ENCODE results near the gene PDSS2. TPM values are rescaled to one million over a fixed set of nuclear protein-coding genes. Genes with fewer than 3 reads are reported as not detected.

The PDSS2 gene
- total and polyA plus RNA-seq, 2 donors (not counting 1 experiment from before 2014, with no cell fraction given) = 16.9 to 17.0 TPM

GRCh38 chr6:107491138-107491609 is 31.8 kb upstream of the PDSS2 start:
- peak overlapping the region; percentile 71 for H3K9ac ChIP-seq (ENCODE audit: low read length)
- H3K79me2 ChIP-seq (ENCODE audit: control insufficient read depth, insufficient read depth, low read length) = no peaks in the 10 kb centered on the region
- ChIA-PET POLR2A (no interaction called here), CTCF (interaction anchor here (0.5 to 2.8 kb wide), 4 partner anchors 163 to 200 kb away, joined by 3 to 10 read pairs (median 4); no protein-coding TSS in a partner anchor)
- Mint-ChIP-seq H3K9me3 (ENCODE audit: insufficient read depth) (no peaks in the 10 kb centered on the region), H3K4me1 (peaks cover 32% of the 10 kb centered on the region), H3K27ac (no peak overlapping the region), H3K27me3 (peaks cover 23% of the 10 kb centered on the region), H3K4me3 (peak overlapping the region; percentile 92)
- H3K4me2 ChIP-seq (replicated peaks; ENCODE audit: low read depth, low read length, poor library complexity, severe bottlenecking) = peak overlapping the region; percentile 92
- H3K36me3 ChIP-seq (replicated peaks in 1 of 2; ENCODE audit: control extremely low read depth in 1 of 2, control insufficient read depth in 1 of 2, extremely low read depth in 1 of 2, insufficient read depth in 2 of 2, low read length in 1 of 2) = no peaks in the 10 kb centered on the region
- H3K27me3 ChIP-seq (replicated peaks in 1 of 4; ENCODE audit: control extremely low read depth in 1 of 4, control insufficient read depth in 3 of 4, insufficient read depth in 4 of 4, low read length in 3 of 4) = peaks cover 4 to 60% (median 47%) of the 10 kb centered on the region in 4 experiments
- intact Hi-C loops (cut with micrococcal nuclease) = loop anchor here (5.0 to 10.0 kb wide), 2 partner anchors 141 to 354 kb away; no protein-coding TSS in a partner anchor
- peaks cover 0 to 9% (median 0%) of the 10 kb centered on the region in 3 donors for H3K9me3 ChIP-seq (ENCODE audit: control extremely low read depth in 1 of 3, control insufficient read depth in 2 of 3, insufficient read depth in 1 of 3, low read length in 2 of 3)
- TF ChIP-seq CTCF (IDR thresholded peaks at IDR 0.05) (no peak), EZH2 (IDR thresholded peaks at IDR 0.05; ENCODE audit: borderline replicate concordance, insufficient read depth, low read depth, low read length, poor library complexity, severe bottlenecking) (no peak)
- peaks cover 33 to 40% of the 10 kb centered on the region in 2 donors for H3K4me1 ChIP-seq (ENCODE audit: control insufficient read depth in 2 of 2, insufficient read depth in 2 of 2, low read length in 2 of 2)
- H3K4me3 ChIP-seq (ENCODE audit: control extremely low read depth in 1 of 5, extremely low read depth in 1 of 5, insufficient read depth in 1 of 5, low read depth in 2 of 5, low read length in 4 of 5) = peak overlapping the region in 4 of 5 experiments; percentile 51 to 78 (median 75)
- DNase-seq (peak; percentile 57), ATAC-seq (ENCODE audit: low read depth) (no peak)
- H4K20me1 ChIP-seq (ENCODE audit: control insufficient read depth, insufficient read depth, low read length, poor library complexity, severe bottlenecking) = no peaks in the 10 kb centered on the region
- no peak overlapping the region for H3K27ac ChIP-seq (ENCODE audit: low read length in 2 of 2)
- 2% methylated on average over 36 of the region's 38 CpGs for WGBS (ENCODE audit: insufficient coverage)
- peak overlapping the region; percentile 91 for H2AFZ ChIP-seq (ENCODE audit: insufficient read depth, low read depth, low read length, poor library complexity, severe bottlenecking)

- Mint-ChIP-seq H3K27ac (peak overlapping the region; percentile 39), H3K27me3 (peaks cover 26% of the 10 kb centered on the region), H3K9me3 (ENCODE audit: insufficient read depth) (no peaks in the 10 kb centered on the region), H3K4me1 (peaks cover 32% of the 10 kb centered on the region), H3K4me3 (peak overlapping the region; percentile 92)
- peak overlapping the region; percentile 91 for H2AFZ ChIP-seq (ENCODE audit: insufficient read depth, low read depth, low read length, poor library complexity, severe bottlenecking)
- intact Hi-C loops (cut with micrococcal nuclease) = loop anchor here (1.0 to 10.0 kb wide), 4 partner anchors 31 to 354 kb away; partner anchors contain the start of gene PDSS2
- H3K9me3 ChIP-seq (ENCODE audit: control extremely low read depth in 1 of 3, control insufficient read depth in 2 of 3, insufficient read depth in 1 of 3, low read length in 2 of 3) = peaks cover 0 to 9% (median 0%) of the 10 kb centered on the region in 3 donors
- no peaks in the 10 kb centered on the region for H3K36me3 ChIP-seq (replicated peaks in 1 of 2; ENCODE audit: control extremely low read depth in 1 of 2, control insufficient read depth in 1 of 2, extremely low read depth in 1 of 2, insufficient read depth in 2 of 2, low read length in 1 of 2)
- H3K27me3 ChIP-seq (replicated peaks in 1 of 4; ENCODE audit: control extremely low read depth in 1 of 4, control insufficient read depth in 3 of 4, insufficient read depth in 4 of 4, low read length in 3 of 4) = peaks cover 4 to 61% (median 46%) of the 10 kb centered on the region in 4 experiments
- TF ChIP-seq EZH2 (IDR thresholded peaks at IDR 0.05; ENCODE audit: borderline replicate concordance, insufficient read depth, low read depth, low read length, poor library complexity, severe bottlenecking) (no peak), CTCF (IDR thresholded peaks at IDR 0.05) (no peak)
- no peak for ATAC-seq (ENCODE audit: low read depth)
- 0% methylated on average over 17 of the region's 30 CpGs for WGBS (ENCODE audit: insufficient coverage)
- peak overlapping the region; percentile 51 to 78 (median 75) for H3K4me3 ChIP-seq (ENCODE audit: control extremely low read depth in 1 of 5, extremely low read depth in 1 of 5, insufficient read depth in 1 of 5, low read depth in 2 of 5, low read length in 4 of 5)
- DNase-seq = no peak
- no peaks in the 10 kb centered on the region for H3K79me2 ChIP-seq (ENCODE audit: control insufficient read depth, insufficient read depth, low read length)
- peaks cover 33 to 40% of the 10 kb centered on the region in 2 donors for H3K4me1 ChIP-seq (ENCODE audit: control insufficient read depth in 2 of 2, insufficient read depth in 2 of 2, low read length in 2 of 2)
- H3K9ac ChIP-seq (ENCODE audit: low read length) = peak overlapping the region; percentile 71
- H3K27ac ChIP-seq (ENCODE audit: low read length in 2 of 2) = no peak overlapping the region
- ChIA-PET POLR2A (interaction anchor here (2.0 kb wide), 1 partner anchor 167 kb away, joined by 9 read pairs; no protein-coding TSS in a partner anchor), CTCF (interaction anchor here (1.0 to 2.8 kb wide), 3 partner anchors 164 to 190 kb away, joined by 3 to 10 read pairs (median 5); no protein-coding TSS in a partner anchor)
- no peaks in the 10 kb centered on the region for H4K20me1 ChIP-seq (ENCODE audit: control insufficient read depth, insufficient read depth, low read length, poor library complexity, severe bottlenecking)
- peak overlapping the region; percentile 92 for H3K4me2 ChIP-seq (replicated peaks; ENCODE audit: low read depth, low read length, poor library complexity, severe bottlenecking)
Observed at GRCh38 chr6:107490566-107491137, 31.3 kb upstream of the PDSS2 start.

Data from B cell (primary cell).